HG02973 (cell line): ENCODE results near the gene NIPAL3.
"Not testable (repeated sequence)": the region's sequence is repeated elsewhere in the genome, so short reads cannot be mapped to it uniquely, and the experiment has no call there.

Experiments used
- ATAC-seq: cut with Tn5 transposase; IDR thresholded peaks from one replicate; pipeline ENCODE4 v1.9.1; 2021; ENCODE audit warnings: moderate library complexity; ENCODE audit not compliant: unreplicated experiment

The NIPAL3 gene

DNA sequence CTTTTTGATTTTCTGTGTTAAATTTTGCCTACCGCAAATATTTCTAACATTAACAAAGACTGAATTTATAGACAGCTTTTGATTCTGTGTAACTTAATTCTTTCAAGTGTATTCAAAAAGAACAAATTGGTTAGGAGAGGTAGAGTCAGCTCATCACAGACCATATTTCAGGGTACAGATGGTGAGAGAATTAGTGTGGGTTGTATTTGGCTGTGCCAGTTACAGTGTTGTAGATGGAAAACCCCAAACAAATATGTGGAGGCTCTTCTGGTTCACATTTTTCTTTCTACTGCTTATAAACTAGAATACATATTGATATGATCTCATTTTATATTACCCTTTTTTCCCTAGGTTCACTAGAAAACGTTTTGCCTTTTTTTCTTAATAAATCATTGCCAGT is 98.1 kb downstream of the NIPAL3 start:
- no peak for ATAC-seq

DNA sequence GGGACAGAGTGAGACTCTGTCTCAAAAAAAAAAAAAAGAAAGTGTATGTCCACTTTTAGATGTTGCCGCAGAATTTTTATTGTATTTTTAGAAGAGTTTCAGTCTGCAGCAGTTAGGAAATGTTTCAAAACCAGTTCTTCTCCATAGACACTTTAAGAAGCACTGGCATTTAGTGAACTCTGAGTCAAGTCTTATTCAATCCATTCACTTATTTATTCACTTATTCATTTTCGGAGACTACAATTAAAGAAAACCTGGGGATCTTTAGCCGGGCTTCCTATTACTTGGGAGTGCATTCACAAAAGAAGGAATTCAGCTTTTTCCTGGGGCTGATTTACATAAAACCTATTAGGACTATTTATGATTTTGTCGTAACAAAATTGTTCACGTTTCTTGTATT is 99.3 kb downstream of the NIPAL3 start:
- ATAC-seq = no peak

DNA sequence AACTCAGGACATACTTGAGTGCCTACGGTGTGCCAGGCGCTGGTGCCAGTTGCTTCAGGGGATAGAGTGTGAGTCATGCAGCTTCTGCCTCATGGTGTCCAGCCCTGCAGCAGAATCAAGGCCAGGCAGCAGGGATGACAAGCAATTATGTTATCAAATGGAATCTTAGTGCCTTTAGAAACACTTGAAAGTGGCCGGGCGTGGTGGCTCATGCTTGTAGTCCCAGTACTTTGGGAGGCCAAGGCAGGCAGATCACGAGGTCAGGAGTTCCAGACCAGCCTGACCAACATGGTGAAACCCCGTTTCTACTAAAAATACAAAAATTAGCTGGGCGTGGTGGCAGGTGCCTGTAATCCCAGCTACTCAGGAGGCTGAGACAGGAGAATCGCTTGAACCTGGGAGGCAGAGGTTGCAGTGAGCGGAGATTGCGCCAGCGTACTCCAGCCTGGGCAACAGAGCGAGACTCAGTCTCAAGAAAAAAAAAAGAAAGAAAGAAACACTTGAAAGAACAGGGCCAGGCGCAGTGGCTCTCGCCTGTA is 100.1 kb downstream of the NIPAL3 start:
- ATAC-seq = not testable (repeated sequence)

DNA sequence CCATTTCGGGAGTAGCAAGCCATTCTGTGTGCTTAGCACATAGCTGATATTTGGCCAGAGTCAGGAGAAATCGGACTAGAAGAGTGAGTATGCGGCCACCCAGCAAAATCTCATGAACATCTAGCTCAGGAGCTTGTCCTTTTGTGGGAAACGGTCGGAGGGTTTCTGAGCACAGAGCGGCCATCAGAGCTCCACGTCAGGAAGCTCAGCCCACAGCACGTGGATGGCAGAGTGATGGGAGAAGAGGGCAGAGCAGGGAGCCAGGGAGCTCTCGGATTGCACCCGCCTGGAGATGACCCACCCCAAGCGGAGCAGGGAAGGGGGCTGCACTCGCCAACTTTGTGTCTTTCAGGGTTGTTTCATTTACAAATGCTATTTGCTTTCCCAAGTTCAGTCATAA is 100.9 kb downstream of the NIPAL3 start:
- ATAC-seq = no peak

GRCh38 chr1:24517898-24518297 is 102.3 kb downstream of the NIPAL3 start:
- ATAC-seq = no peak

GRCh38 chr1:24520282-24520681 is 104.7 kb downstream of the NIPAL3 start:
- ATAC-seq = not testable (repeated sequence)
